CD14-positive monocyte (primary cell): ENCODE data around the gene PRR33. TPM values are rescaled to one million over a fixed set of nuclear protein-coding genes. Genes with fewer than 3 reads are reported as not detected.

Experiments
- DNase-seq, 3 donors: peaks; one replicate each; pipeline ENCODE4 v3.0.0-alpha.2; 2011 to 2022
- H2AFZ ChIP-seq: 2 replicates; pipeline ENCODE4 v1.6.0; 2012; ENCODE audit warnings: mild to moderate bottlenecking, low read depth, low read length, inconsistent platforms; ENCODE audit not compliant: insufficient read depth, poor library complexity, severe bottlenecking
- H3K27ac ChIP-seq, 2 donors: 1 replicate in 1 of 2; 2 replicates in 1 of 2; pipeline ENCODE4 v1.5.1; 2012 to 2013; ENCODE audit warnings: low read length in 2 of 2, control low read depth in 1 of 2, inconsistent platforms in 1 of 2, low read depth in 1 of 2, mild to moderate bottlenecking in 1 of 2
- H3K27me3 ChIP-seq, 2 donors: one replicate each; pipeline versions ENCODE4 v1.6.0 to v1.6.1; 2011 to 2013; ENCODE audit warnings: low read length in 2 of 2; ENCODE audit not compliant: control insufficient read depth in 2 of 2, insufficient read depth in 2 of 2
- H3K36me3 ChIP-seq, 2 donors: replicated peaks in 1 of 2; 1 replicate in 1 of 2; 2 replicates in 1 of 2; pipeline versions ENCODE4 v1.5.1 to v1.6.1; 2012 to 2013; ENCODE audit warnings: low read length in 2 of 2, control low read depth in 1 of 2, inconsistent platforms in 1 of 2, mild to moderate bottlenecking in 1 of 2; ENCODE audit not compliant: insufficient read depth in 2 of 2, control insufficient read depth in 1 of 2
- H3K4me1 ChIP-seq, 2 donors: 1 replicate in 1 of 2; 2 replicates in 1 of 2; pipeline versions ENCODE4 v1.5.1 to v1.6.1; 2012 to 2013; ENCODE audit warnings: low read length in 2 of 2, control low read depth in 1 of 2, inconsistent platforms in 1 of 2, mild to moderate bottlenecking in 1 of 2, moderate library complexity in 1 of 2; ENCODE audit not compliant: insufficient read depth in 2 of 2, control insufficient read depth in 1 of 2
- H3K4me2 ChIP-seq: replicated peaks from 2 replicates; pipeline ENCODE3; 2012; ENCODE audit warnings: low read length, moderate library complexity, mild to moderate bottlenecking; ENCODE audit not compliant: poor library complexity, severe bottlenecking; ENCODE audit errors: extremely low read depth
- H3K4me3 ChIP-seq, 3 experiments: fragments of 200-600 bp in 1 of 3; sonication (generic) in 1 of 3; replicated peaks in 1 of 3; 1 replicate in 2 of 3; 2 replicates in 1 of 3; pipeline ENCODE4 v1.5.1; 2011 to 2013; ENCODE audit warnings: low read length in 3 of 3, mild to moderate bottlenecking in 3 of 3, control low read depth in 2 of 3, low read depth in 2 of 3, inconsistent platforms in 1 of 3, moderate library complexity in 1 of 3
- H3K79me2 ChIP-seq: 2 replicates; pipeline ENCODE4 v1.6.0; 2012; ENCODE audit warnings: mild to moderate bottlenecking, control low read depth, inconsistent platforms, low read length, moderate library complexity; ENCODE audit not compliant: insufficient read depth
- H3K9ac ChIP-seq: 2 replicates; pipeline ENCODE4 v1.6.0; 2017; ENCODE audit warnings: low read length, mild to moderate bottlenecking; ENCODE audit not compliant: insufficient read depth, poor library complexity, severe bottlenecking
- H3K9me3 ChIP-seq, 2 donors: replicated peaks in 1 of 2; 1 replicate in 1 of 2; 2 replicates in 1 of 2; pipeline versions ENCODE4 v1.5.1 to v1.6.1; 2012 to 2013; ENCODE audit warnings: low read length in 2 of 2, control low read depth in 1 of 2; ENCODE audit not compliant: control insufficient read depth in 1 of 2, insufficient read depth in 1 of 2
- H4K20me1 ChIP-seq: 2 replicates; pipeline ENCODE4 v1.6.0; 2012; ENCODE audit warnings: mild to moderate bottlenecking, low read length, control low read depth, moderate library complexity; ENCODE audit not compliant: insufficient read depth
- H3K27ac Mint-ChIP-seq, 7 donors: one replicate each; pipeline ENCODE4 v1.8.0; 2020; ENCODE audit warnings: mild to moderate bottlenecking in 7 of 7, mixed read lengths in 7 of 7, moderate library complexity in 6 of 7, inconsistent platforms in 2 of 7
- H3K27me3 Mint-ChIP-seq, 3 donors: one replicate each; pipeline ENCODE4 v1.8.0; 2021 to 2022; ENCODE audit warnings: low read depth in 3 of 3, mild to moderate bottlenecking in 3 of 3, mixed read lengths in 3 of 3, moderate library complexity in 3 of 3, inconsistent platforms in 1 of 3
- H3K36me3 Mint-ChIP-seq, 2 donors: one replicate each; pipeline ENCODE4 v1.8.0; 2020; ENCODE audit warnings: mixed read lengths in 2 of 2, inconsistent platforms in 1 of 2, mild to moderate bottlenecking in 1 of 2
- H3K4me1 Mint-ChIP-seq: one replicate; pipeline ENCODE4 v1.8.0; 2020; ENCODE audit warnings: mild to moderate bottlenecking, mixed read lengths
- H3K4me3 Mint-ChIP-seq, 2 donors: one replicate each; pipeline ENCODE4 v1.8.0; 2020; ENCODE audit warnings: mild to moderate bottlenecking in 2 of 2, mixed read lengths in 2 of 2, moderate library complexity in 1 of 2
- H3K9me3 Mint-ChIP-seq, 7 donors: one replicate each; pipeline ENCODE4 v1.8.0; 2020 to 2022; ENCODE audit warnings: mixed read lengths in 7 of 7, mild to moderate bottlenecking in 6 of 7, moderate library complexity in 6 of 7, inconsistent platforms in 2 of 7
- CTCF ChIP-seq: fragments of 200-600 bp; IDR thresholded peaks from one replicate; pipeline ENCODE4 v1.8.0; 2022; ENCODE audit warnings: antibody characterized with exemption, mild to moderate bottlenecking
- WGBS: methylation state at CpG from one replicate; pipeline ENCODE4 v1.1.5; 2013; ENCODE audit warnings: missing lambda C conversion rate; ENCODE audit not compliant: insufficient coverage; 5-methylcytosine and 5-hydroxymethylcytosine counted together
- intact Hi-C, 2 donors: fragments of 100-400 bp; cut with micrococcal nuclease; formaldehyde crosslinking; loops; one replicate each; pipeline versions ENCODE4 v1.15.0 to v1.15.1; 2023
- polyA plus RNA-seq, 3 donors: library from polyadenylated mRNA; depleted of rRNA in 1 of 3; unstranded in 2 of 3; stranded (reverse) in 1 of 3; fragments of 300-500 nt in 2 of 3; fragments of >200 nt in 1 of 3; fragmentation: Illumina TruSeq in 2 of 3; gene quantifications; 1 replicate in 2 of 3; 2 replicates in 1 of 3; pipeline ENCODE4 v1.2.3, GENCODE V29; 2012 to 2021

PRR33 gene
- polyA plus RNA-seq, 3 donors: not detected

- H2AFZ ChIP-seq: no peak overlapping the region
- peaks cover 0 to 3% (median 0%) of the 10 kb centered on the region in 7 donors for H3K9me3 Mint-ChIP-seq
- no peak overlapping the region for H3K4me2 ChIP-seq
- H3K27me3 ChIP-seq: peaks cover 0 to 4% of the 10 kb centered on the region in 2 donors
- no peaks in the 10 kb centered on the region for H3K36me3 ChIP-seq
- H3K79me2 ChIP-seq: no peaks in the 10 kb centered on the region
- no peak for TF ChIP-seq CTCF
- peaks cover 9 to 12% of the 10 kb centered on the region in 2 donors for H3K4me1 ChIP-seq
- H3K36me3 Mint-ChIP-seq: no peaks in the 10 kb centered on the region
- H3K27ac Mint-ChIP-seq: no peak overlapping the region
- peaks cover 10 to 23% (median 15%) of the 10 kb centered on the region in 3 donors for H3K27me3 Mint-ChIP-seq
- H3K4me3 ChIP-seq: no peak overlapping the region
- H3K4me1 Mint-ChIP-seq: peaks cover 13% of the 10 kb centered on the region
- WGBS: 100% methylated on average over 3 of the region's 4 CpGs
- H3K9me3 ChIP-seq: no peaks in the 10 kb centered on the region
- intact Hi-C loops: no loop called here
- no peak for DNase-seq
- H3K27ac ChIP-seq: no peak overlapping the region
- H4K20me1 ChIP-seq: no peaks in the 10 kb centered on the region
- H3K9ac ChIP-seq: no peak overlapping the region
- H3K4me3 Mint-ChIP-seq: no peak overlapping the region
These were observed 41.0 kb upstream of the PRR33 start for GRCh38 chr11:1932681-1933080.

DNA sequence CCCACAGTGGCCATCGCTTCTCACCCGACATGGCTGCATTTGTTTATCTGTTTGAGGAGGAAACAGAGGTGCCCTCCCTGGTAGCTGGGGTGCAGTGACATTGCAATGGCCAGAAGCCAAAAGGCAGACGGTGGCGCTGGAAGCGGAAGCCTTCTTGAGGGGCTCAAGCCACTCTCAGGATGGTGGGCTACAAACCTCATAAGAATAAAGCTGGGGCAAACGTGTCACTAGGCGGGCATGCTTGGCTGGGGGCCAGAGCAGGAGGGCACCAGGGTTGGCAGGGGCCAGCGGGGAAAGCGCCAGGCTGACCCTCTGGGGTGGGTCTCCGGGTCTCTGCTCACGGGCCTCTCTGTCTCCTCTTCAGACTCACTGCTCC, 40.4 kb upstream of the PRR33 start:
- H3K4me3 ChIP-seq: no peak overlapping the region
- TF ChIP-seq CTCF: no peak
- Mint-ChIP-seq H3K4me1 (peaks cover 13% of the 10 kb centered on the region), H3K9me3 (peaks cover 0 to 3% (median 0%) of the 10 kb centered on the region in 7 donors), H3K36me3 (no peaks in the 10 kb centered on the region), H3K4me3 (peak overlapping the region in 1 of 2 donors; percentile 68), H3K27me3 (peaks cover 10 to 25% (median 15%) of the 10 kb centered on the region in 3 donors), H3K27ac (no peak overlapping the region)
- no peak for DNase-seq
- WGBS: 13% methylated on average over 7 of the region's 11 CpGs
- peak overlapping the region; percentile 8 for H3K4me2 ChIP-seq
- no peak overlapping the region for H3K27ac ChIP-seq
- intact Hi-C loops: no loop called here
- H3K27me3 ChIP-seq: peaks cover 0 to 4% of the 10 kb centered on the region in 2 donors
- no peak overlapping the region for H3K9ac ChIP-seq
- no peaks in the 10 kb centered on the region for H4K20me1 ChIP-seq
- no peaks in the 10 kb centered on the region for H3K9me3 ChIP-seq
- peaks cover 9 to 12% of the 10 kb centered on the region in 2 donors for H3K4me1 ChIP-seq
- H2AFZ ChIP-seq: peak overlapping the region; percentile 6
- H3K79me2 ChIP-seq: no peaks in the 10 kb centered on the region
- H3K36me3 ChIP-seq: no peaks in the 10 kb centered on the region
